ENCODE measurements around the gene HUNK.

The HUNK gene

GRCh38 chr21:31895077-31895835, 22.4 kb downstream of the HUNK start:
- DNase-seq (ENCODE audit: low read depth in 2 of 2, low spot score in 1 of 2), result no peak

GRCh38 chr21:31896019-31896418, 23.2 kb downstream of the HUNK start:
- DNase-seq (ENCODE audit: low read depth in 2 of 2, low spot score in 1 of 2), result no peak

GRCh38 chr21:31897311-31897710, 24.5 kb downstream of the HUNK start:
- no peak for DNase-seq (ENCODE audit: low read depth in 2 of 2, low spot score in 1 of 2)

- no peak for DNase-seq (ENCODE audit: low read depth in 2 of 2, low spot score in 1 of 2)
Observed at GRCh38 chr21:31898933-31899630, 26.3 kb downstream of the HUNK start.

- DNase-seq (ENCODE audit: low read depth in 2 of 2, low spot score in 1 of 2), result no peak
Observed at GRCh38 chr21:31900121-31900895, 27.5 kb downstream of the HUNK start.

- no peak for DNase-seq (ENCODE audit: low read depth in 2 of 2, low spot score in 1 of 2)
Observed at GRCh38 chr21:31901315-31901714, 28.5 kb downstream of the HUNK start.

- DNase-seq (ENCODE audit: low read depth in 2 of 2, low spot score in 1 of 2), result no peak
Observed at GRCh38 chr21:31902438-31902837, 29.6 kb downstream of the HUNK start.

GRCh38 chr21:31903896-31904295, 31.1 kb downstream of the HUNK start:
- DNase-seq (ENCODE audit: low read depth in 2 of 2, low spot score in 1 of 2), result no peak

GRCh38 chr21:31905503-31906451, 33.0 kb downstream of the HUNK start:
- no peak for DNase-seq (ENCODE audit: low read depth in 2 of 2, low spot score in 1 of 2)

GRCh38 chr21:31908106-31909031, 35.5 kb downstream of the HUNK start:
- DNase-seq (ENCODE audit: low read depth in 2 of 2, low spot score in 1 of 2), result no peak

- no peak for DNase-seq (ENCODE audit: low read depth in 2 of 2, low spot score in 1 of 2)
Observed at GRCh38 chr21:31909153-31910073, 36.6 kb downstream of the HUNK start.

GRCh38 chr21:31910074-31910470, 37.3 kb downstream of the HUNK start:
- DNase-seq (ENCODE audit: low read depth in 2 of 2, low spot score in 1 of 2), result no peak

GRCh38 chr21:31911138-31911907, 38.5 kb downstream of the HUNK start:
- no peak for DNase-seq (ENCODE audit: low read depth in 2 of 2, low spot score in 1 of 2)

GRCh38 chr21:31912501-31912900, 39.7 kb downstream of the HUNK start:
- no peak for DNase-seq (ENCODE audit: low read depth in 2 of 2, low spot score in 1 of 2)

GRCh38 chr21:31913182-31913608, 40.4 kb downstream of the HUNK start:
- DNase-seq (ENCODE audit: low read depth in 2 of 2, low spot score in 1 of 2), result no peak

- no peak for DNase-seq (ENCODE audit: low read depth in 2 of 2, low spot score in 1 of 2)
Observed at GRCh38 chr21:31914472-31914871, 41.7 kb downstream of the HUNK start.

- no peak for DNase-seq (ENCODE audit: low read depth in 2 of 2, low spot score in 1 of 2)
Observed at GRCh38 chr21:31915566-31915965, 42.7 kb downstream of the HUNK start.

- no peak for DNase-seq (ENCODE audit: low read depth in 2 of 2, low spot score in 1 of 2)
Observed at GRCh38 chr21:31917108-31917507, 44.3 kb downstream of the HUNK start.

Measured in stimulated activated CD8-positive, alpha-beta memory T cell treated with anti-CD3 and anti-CD28 coated beads, Interleukin-4, amount 100 ng/mL, for 4 hours (primary cell).